ENCODE data around the gene SGO2.

DNA sequence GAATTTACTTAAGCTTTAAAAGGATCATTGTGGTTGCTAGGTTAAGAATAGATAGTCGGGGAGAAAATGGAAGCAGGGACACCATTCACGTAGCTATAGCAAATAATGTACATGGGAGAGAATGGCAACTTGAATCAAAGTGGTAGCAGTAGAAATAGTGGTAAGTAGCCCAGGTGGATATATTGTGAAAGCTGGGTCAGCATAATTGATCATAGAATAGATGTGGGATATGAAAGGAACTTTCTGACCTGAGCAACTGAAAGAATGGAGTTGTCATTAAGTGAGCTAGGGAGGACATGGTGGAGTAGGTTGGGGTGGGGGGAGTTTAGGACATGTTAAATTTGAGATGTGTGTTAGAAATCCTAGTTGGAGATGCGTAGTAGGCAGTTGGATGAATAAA, 2.2 kb downstream of the SGO2 start:
- no peak for TF ChIP-seq CTCF (IDR thresholded peaks at IDR 0.05 in 2 of 3, conservative IDR thresholded peaks at IDR 0.05 in 1 of 3; ENCODE audit: control insufficient read depth in 2 of 3, extremely low read depth in 1 of 3, insufficient read depth in 1 of 3, low read depth in 3 of 3, low read length in 3 of 3)
- TF ChIP-seq POLR2AphosphoS5 (IDR thresholded peaks at IDR 0.05; ENCODE audit: low read length), result no peak
- no peak for TF ChIP-seq ATF2 (IDR thresholded peaks at IDR 0.05; ENCODE audit: low read length)
- no peak for TF ChIP-seq CREB1 (IDR thresholded peaks at IDR 0.05; ENCODE audit: low read depth)

All from GM12878 (cell line).